Ovary (tissue), 9 donors: ENCODE measurements around the gene FGFR3. TPM values are rescaled to one million over a fixed set of nuclear protein-coding genes. Genes with fewer than 3 reads are reported as not detected.

ENCODE experiments used
- DNase-seq, 5 donors: peaks; one replicate each; pipeline ENCODE4 v3.0.0-alpha.2; 2019 to 2020
- H3K27ac ChIP-seq, 2 donors: fragments of 200-600 bp; one replicate each; pipeline versions ENCODE4 v1.5.1 to v1.8.0; 2019 to 2022
- H3K27me3 ChIP-seq: fragments of 200-600 bp; one replicate; pipeline ENCODE4 v1.8.0; 2022
- H3K36me3 ChIP-seq: fragments of 200-600 bp; sonication (generic); one replicate; pipeline ENCODE4 v1.5.1; 2019
- H3K4me1 ChIP-seq: one replicate; pipeline ENCODE4 v1.8.1; 2013; ENCODE audit warnings: mild to moderate bottlenecking, moderate library complexity; ENCODE audit not compliant: insufficient read depth
- H3K4me3 ChIP-seq: fragments of 200-600 bp; sonication (generic); one replicate; pipeline ENCODE4 v1.5.1; 2017
- H3K9me3 ChIP-seq, 2 donors: fragments of 200-600 bp in 1 of 2; sonication (generic) in 1 of 2; one replicate each; pipeline versions ENCODE4 v1.5.1 to v1.8.1; 2013 to 2019; ENCODE audit warnings: mild to moderate bottlenecking in 1 of 2, moderate library complexity in 1 of 2
- CTCF ChIP-seq, 3 donors: fragments of 450-650 bp in 2 of 3; fragments of 200-600 bp in 1 of 3; IDR thresholded peaks; one replicate each; pipeline versions ENCODE4 v1.5.1 to v1.8.0; 2016 to 2022; ENCODE audit warnings: antibody characterized with exemption in 3 of 3, mild to moderate bottlenecking in 1 of 3
- EP300 ChIP-seq: sonication (generic); formaldehyde crosslinking; IDR thresholded peaks from one replicate; pipeline ENCODE4 v1.6.1; 2017; ENCODE audit warnings: antibody characterized with exemption
- POLR2A ChIP-seq: fragments of 450-650 bp; IDR thresholded peaks from one replicate; pipeline ENCODE4 v1.6.1; 2017; ENCODE audit warnings: antibody characterized with exemption, mild to moderate bottlenecking, moderate library complexity
- WGBS, 3 donors: extraction: QIAGEN DNeasy Blood & Tissue Kit in 1 of 3; methylation state at CpG; one replicate each; pipeline versions ENCODE4 v1.1.5 to v1.1.7; 2013 to 2017; 5-methylcytosine and 5-hydroxymethylcytosine counted together
- intact Hi-C, 4 donors: fragments of 100-400 bp; cut with DNase I; formaldehyde crosslinking; loops; one replicate each; pipeline versions ENCODE4 v1.11.0 to v1.15.1; 2022 to 2023
- polyA plus RNA-seq, 2 donors: library from polyadenylated mRNA; stranded (reverse); fragments of 200-250 nt in 1 of 2; fragments of 350-450 nt in 1 of 2; fragmentation: Illumina TruSeq in 1 of 2; extraction: RNeasy Lipid Tissue Mini Kit (QIAGEN cat#74804) in 1 of 2; gene quantifications; one replicate each; pipeline ENCODE4 v1.2.3, GENCODE V29; 2013 to 2014
- total RNA-seq, 7 donors: library from RNA; depleted of rRNA in 2 of 7; stranded (reverse); fragments of >200 nt in 2 of 7; fragmentation: NEBNext Ultra II Directional in 3 of 7; extraction: Animal tissue kit (Norgen Biotek cat#: 25700) in 3 of 7; gene quantifications; one replicate each; pipeline versions ENCODE4 v1.1.0 to v1.2.4, GENCODE V29; 2016 to 2023
- donor health status: DM: no; HTN: no; CAD: no; lungs with moderate emphysema.
- donor health status: DM: no; HTN: no; CAD: no.
- donor health status: Bipolar disorder and iron deficiency.
- donor health status: DM: yes; HTN: yes; CAD: no.
- donor health status: DM: no; HTN: no; CAD: no.
- donor health status: DM: yes; HTN: yes; CAD: no.

Gene FGFR3
- total and polyA plus RNA-seq, 9 donors = 0.12 to 9.2 (median 0.57) TPM

- peaks cover 2% of the 10 kb centered on the region for H3K4me1 ChIP-seq
- no peaks in the 10 kb centered on the region for H3K27me3 ChIP-seq
- H3K9me3 ChIP-seq = no peaks in the 10 kb centered on the region
- H3K36me3 ChIP-seq = no peaks in the 10 kb centered on the region
- WGBS, 3 donors = 88 to 90% (median 89%) methylated on average over 10 of the region's 10 CpGs
- no peak for DNase-seq
- H3K27ac ChIP-seq = no peak overlapping the region
- TF ChIP-seq CTCF (IDR thresholded peaks at IDR 0.05) (no peak), POLR2A (no peak), EP300 (no peak)
- intact Hi-C loops = no loop called here
- H3K4me3 ChIP-seq = no peak overlapping the region
These were observed 27.6 kb upstream of the FGFR3 start for GRCh38 chr4:1765409-1766072.

- intact Hi-C loops = no loop called here
These were observed 26.7 kb upstream of the FGFR3 start for GRCh38 chr4:1766106-1767060.

GRCh38 chr4:1767061-1767769 is 25.9 kb upstream of the FGFR3 start:
- peak in 1 of 5 donors; percentile 47 for DNase-seq
- no peaks in the 10 kb centered on the region for H3K36me3 ChIP-seq
- TF ChIP-seq CTCF (IDR thresholded peaks at IDR 0.05) = no peak
- TF ChIP-seq EP300 = no peak
- TF ChIP-seq POLR2A = no peak
- 1 to 2% (median 1%) methylated on average over 20 to 79 of the region's 84 CpGs for WGBS, 3 donors
- no peaks in the 10 kb centered on the region for H3K9me3 ChIP-seq
- H3K4me1 ChIP-seq = peaks cover 2% of the 10 kb centered on the region
- no peak overlapping the region for H3K27ac ChIP-seq
- H3K4me3 ChIP-seq = peak overlapping the region; percentile 24
- H3K27me3 ChIP-seq = no peaks in the 10 kb centered on the region
- intact Hi-C loops = no loop called here

More at GRCh38 chr4:1766106-1767060, 26.7 kb upstream of the FGFR3 start:
- Histone ChIP-seq H3K4me1 (peaks cover 2% of the 10 kb centered on the region), H3K4me3 (peak overlapping the region; percentile 24), H3K36me3 (no peaks in the 10 kb centered on the region), H3K27me3 (no peaks in the 10 kb centered on the region), H3K9me3 (no peaks in the 10 kb centered on the region), H3K27ac (no peak overlapping the region)
- DNase-seq = no peak
- TF ChIP-seq EP300 (no peak), CTCF (IDR thresholded peaks at IDR 0.05) (no peak), POLR2A (no peak)
- 38 to 64% (median 43%) methylated on average over 26 to 41 of the region's 41 CpGs for WGBS, 3 donors

GRCh38 chr4:1767770-1768366 is 25.2 kb upstream of the FGFR3 start:
- Histone ChIP-seq H3K4me3 (peak overlapping the region; percentile 24), H3K27me3 (no peaks in the 10 kb centered on the region), H3K36me3 (no peaks in the 10 kb centered on the region), H3K9me3 (no peaks in the 10 kb centered on the region), H3K27ac (no peak overlapping the region), H3K4me1 (peaks cover 2% of the 10 kb centered on the region)
- WGBS, 3 donors = 23 to 39% (median 23%) methylated on average over 21 to 32 of the region's 32 CpGs
- intact Hi-C loops = no loop called here
- TF ChIP-seq POLR2A = no peak
- TF ChIP-seq CTCF (IDR thresholded peaks at IDR 0.05) = no peak
- no peak for TF ChIP-seq EP300
- DNase-seq = no peak
